Tibial nerve (tissue), 4 donors: Measurements from ENCODE around the gene VCAM1.

ENCODE experiments used
- CTCF ChIP-seq, 5 experiments: fragments of 200-600 bp in 3 of 5; fragments of 450-650 bp in 2 of 5; sonication (generic) in 3 of 5; IDR thresholded peaks; one replicate each; pipeline ENCODE4 v1.5.1; 2016 to 2019; ENCODE audit warnings: antibody characterized with exemption in 5 of 5, mild to moderate bottlenecking in 3 of 5, moderate library complexity in 2 of 5
- EP300 ChIP-seq, 2 donors: sonication (generic); formaldehyde crosslinking; IDR thresholded peaks; one replicate each; pipeline ENCODE4 v1.6.1; 2017; ENCODE audit warnings: antibody characterized with exemption in 2 of 2, mild to moderate bottlenecking in 1 of 2
- POLR2A ChIP-seq, 2 donors: fragments of 450-650 bp; IDR thresholded peaks; one replicate each; pipeline ENCODE4 v1.6.1; 2017; ENCODE audit warnings: antibody characterized with exemption in 2 of 2, mild to moderate bottlenecking in 2 of 2, moderate library complexity in 2 of 2

- TF ChIP-seq CTCF (IDR thresholded peaks at IDR 0.05) (no peak), EP300 (IDR thresholded peaks at IDR 0.05) (no peak), POLR2A (IDR thresholded peaks at IDR 0.05) (no peak)
These were observed 49.5 kb upstream of the VCAM1 start for GRCh38 chr1:100670083-100670482.
